Posterior vena cava (tissue), 2 donors: ENCODE measurements around the gene PCDHAC2. TPM values are rescaled to one million over a fixed set of nuclear protein-coding genes. Genes with fewer than 3 reads are reported as not detected.

Source experiments
- DNase-seq: peaks from one replicate; pipeline ENCODE4 v3.0.0-alpha.2; 2020; ENCODE audit warnings: low spot score
- intact Hi-C, 2 donors: fragments of 100-400 bp; cut with DNase I; formaldehyde crosslinking; loops; one replicate each; pipeline versions ENCODE4 v1.14.1 to v1.14.2; 2022 to 2023
- total RNA-seq, 2 donors: library from RNA; stranded (reverse); fragmentation: NEBNext Ultra II Directional; extraction: Animal tissue kit (Norgen Biotek cat#: 25700); gene quantifications; one replicate each; pipeline ENCODE4 v1.2.1, GENCODE V29; 2021
- donor health status: DM: yes; HTN: yes; CAD: no.
- donor health status: DM: yes; HTN: yes; CAD: no.

PCDHAC2 gene
- total RNA-seq, 2 donors from 2014 or later, result 0.32 to 0.33 TPM

- no peak for DNase-seq
- intact Hi-C loops, result no loop called here
Observed at GRCh38 chr5:140978983-140979382, 12.7 kb downstream of the PCDHAC2 start.

DNA sequence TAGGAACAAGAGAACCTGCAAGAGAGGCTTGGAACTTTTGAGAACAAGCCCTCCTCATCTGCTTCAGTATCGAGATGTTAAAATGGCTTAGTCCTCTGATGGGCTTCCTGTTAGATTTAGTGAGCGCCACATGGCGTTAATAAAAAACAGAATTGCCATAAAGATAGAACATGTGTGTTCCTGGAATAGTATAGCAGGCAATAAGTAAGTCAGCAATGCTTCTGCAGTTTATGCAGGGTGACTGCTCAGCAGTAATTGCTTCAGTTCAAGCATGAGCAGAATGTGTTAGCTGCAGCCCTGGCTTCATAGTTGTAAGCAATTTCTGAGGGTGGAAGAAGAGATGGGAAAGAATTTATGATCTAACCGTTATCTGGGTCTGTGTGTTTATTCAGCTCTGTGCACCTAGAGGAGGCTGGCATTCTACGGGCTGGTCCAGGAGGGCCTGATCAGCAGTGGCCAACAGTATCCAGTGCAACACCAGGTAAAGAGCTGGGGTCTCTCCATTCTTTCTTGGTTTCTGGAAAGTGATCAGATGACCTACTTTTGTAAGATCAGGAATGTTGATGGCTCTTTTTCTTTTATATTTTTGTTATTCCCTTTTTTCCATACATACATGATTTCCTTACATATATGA is 15.9 kb downstream of the PCDHAC2 start:
- intact Hi-C loops, result loop anchor here in 1 of 2 donors (5.0 kb wide), 1 partner anchor 665 kb away; no protein-coding TSS in a partner anchor
- no peak for DNase-seq

- intact Hi-C loops, result no loop called here
- no peak for DNase-seq
Observed at GRCh38 chr5:140986117-140986521, 19.8 kb downstream of the PCDHAC2 start.

- DNase-seq, result no peak
- intact Hi-C loops, result no loop called here
Observed at GRCh38 chr5:140988100-140988499, 21.8 kb downstream of the PCDHAC2 start.

DNA sequence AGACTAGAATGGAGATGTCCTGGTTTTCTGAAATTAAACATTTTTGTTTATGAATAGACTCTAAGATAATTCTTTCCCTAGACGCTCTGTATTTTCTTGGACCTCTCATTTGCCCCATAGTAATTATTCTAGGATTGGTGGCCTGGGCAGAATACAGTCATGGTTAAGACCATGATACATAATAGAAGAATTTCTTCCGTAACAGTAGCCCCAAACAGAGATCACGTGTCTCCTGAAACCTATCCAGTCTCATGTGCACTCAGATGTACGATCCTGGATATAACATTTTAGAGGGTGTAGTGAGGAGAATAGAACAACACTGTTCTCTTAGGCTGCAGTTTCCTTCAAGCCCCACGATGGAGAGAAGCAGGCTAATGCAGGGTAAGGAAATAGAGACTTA is 22.3 kb downstream of the PCDHAC2 start:
- intact Hi-C loops, result no loop called here
- no peak for DNase-seq

DNA sequence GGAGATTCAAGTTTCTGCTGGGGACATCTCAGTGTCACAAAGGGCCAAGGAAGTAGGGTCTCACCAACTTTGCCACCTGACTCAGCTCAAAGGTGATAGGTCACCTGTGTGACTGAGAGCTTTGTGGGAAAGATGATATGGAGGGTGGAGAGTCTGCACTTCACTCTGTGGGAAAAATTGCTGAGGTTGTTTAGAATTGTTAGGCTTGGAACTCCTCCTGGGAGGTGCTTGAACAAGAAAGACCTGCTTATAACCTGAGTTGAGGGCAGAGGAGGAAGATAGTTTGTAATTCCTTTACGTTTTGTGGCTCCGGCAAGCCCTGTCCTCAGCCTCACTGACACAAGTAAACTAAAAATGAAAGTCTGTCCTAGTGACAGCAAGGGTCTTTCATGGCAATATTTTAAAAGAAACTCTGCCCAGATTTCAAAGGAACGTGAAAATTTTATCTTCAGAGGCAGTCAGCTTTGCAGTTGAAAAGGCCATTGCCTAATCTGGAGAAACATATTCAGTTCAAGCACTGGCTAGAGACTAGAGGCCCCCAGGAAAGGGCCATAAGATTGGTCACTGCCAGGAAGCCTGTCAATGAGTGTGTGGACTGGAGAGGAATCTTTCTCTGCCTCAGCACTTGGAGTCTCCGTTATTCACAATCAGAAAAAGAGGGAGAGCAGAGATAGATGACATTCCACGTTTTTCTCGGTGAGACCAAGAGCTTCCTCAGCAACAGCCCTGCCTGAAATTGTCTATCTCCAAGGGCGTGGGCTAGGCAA is 23.2 kb downstream of the PCDHAC2 start:
- intact Hi-C loops, result no loop called here

DNA sequence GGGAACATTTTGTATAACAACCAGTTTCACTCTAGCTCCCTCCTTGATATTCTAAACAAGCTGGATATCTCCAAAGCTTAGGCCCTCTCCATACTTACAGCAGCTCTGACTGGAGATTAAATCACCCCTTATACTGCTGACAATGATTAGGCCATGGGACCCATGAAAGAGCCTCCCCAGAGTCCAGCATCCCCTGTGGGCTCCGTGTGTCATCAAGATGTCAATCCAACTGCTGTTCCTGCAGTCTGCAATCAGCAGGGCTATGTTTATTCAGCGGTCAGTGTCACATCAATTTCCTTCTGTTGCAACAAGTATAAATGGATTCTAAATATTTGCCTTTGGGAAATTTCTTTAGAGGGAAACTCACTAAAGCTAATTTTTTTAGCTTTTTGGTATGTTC is 26.6 kb downstream of the PCDHAC2 start:
- intact Hi-C loops, result no loop called here
- no peak for DNase-seq

More for the DNA sequence above, 23.2 kb downstream of the PCDHAC2 start:
- DNase-seq, result no peak

- no peak for DNase-seq
- intact Hi-C loops, result no loop called here
Observed at GRCh38 chr5:140996060-140996459, 29.8 kb downstream of the PCDHAC2 start.

DNA sequence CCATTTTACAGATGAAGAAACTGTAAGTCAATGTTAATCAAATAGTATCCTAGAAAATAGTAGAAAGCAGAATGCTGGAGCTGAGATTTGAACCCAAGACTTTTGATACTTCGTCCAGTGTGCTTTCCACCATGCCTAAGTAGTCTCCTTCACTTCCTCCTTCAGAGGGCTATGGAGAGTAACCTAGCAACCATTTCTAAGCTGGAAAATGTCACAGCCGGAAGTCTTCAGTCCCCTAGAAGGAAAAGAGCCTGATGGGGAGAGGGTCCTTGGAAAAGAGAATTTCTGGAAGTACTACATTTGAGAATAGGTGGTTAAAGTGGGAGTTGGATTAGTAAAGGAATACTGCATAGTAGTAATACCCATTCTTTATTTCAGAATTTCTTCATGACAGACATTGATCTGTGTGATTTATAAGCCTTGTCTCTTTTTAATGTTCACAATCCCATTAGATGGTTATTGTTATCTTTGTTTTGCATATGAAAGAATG is 32.7 kb downstream of the PCDHAC2 start:
- DNase-seq, result no peak
- intact Hi-C loops, result no loop called here

DNA sequence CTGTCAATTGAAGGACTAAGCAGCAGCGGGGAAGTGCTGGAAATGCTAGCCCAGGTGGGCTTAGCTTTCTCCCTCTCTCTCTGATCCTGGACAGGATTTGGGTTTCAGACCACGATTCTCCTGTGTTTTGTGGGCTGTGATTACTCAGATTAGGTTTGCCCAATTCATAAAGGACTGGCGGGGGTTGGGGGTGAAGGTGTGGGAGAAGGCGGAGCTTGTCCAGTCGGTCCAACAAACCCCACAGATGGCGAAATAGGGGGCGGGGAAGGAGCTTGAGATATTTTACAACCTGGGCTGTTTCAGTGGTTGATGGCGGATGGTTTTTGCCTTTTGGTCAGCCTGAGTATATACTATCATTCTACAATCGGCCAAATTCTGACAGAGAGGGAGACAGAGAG is 35.2 kb downstream of the PCDHAC2 start:
- intact Hi-C loops, result no loop called here
- DNase-seq, result no peak

DNA sequence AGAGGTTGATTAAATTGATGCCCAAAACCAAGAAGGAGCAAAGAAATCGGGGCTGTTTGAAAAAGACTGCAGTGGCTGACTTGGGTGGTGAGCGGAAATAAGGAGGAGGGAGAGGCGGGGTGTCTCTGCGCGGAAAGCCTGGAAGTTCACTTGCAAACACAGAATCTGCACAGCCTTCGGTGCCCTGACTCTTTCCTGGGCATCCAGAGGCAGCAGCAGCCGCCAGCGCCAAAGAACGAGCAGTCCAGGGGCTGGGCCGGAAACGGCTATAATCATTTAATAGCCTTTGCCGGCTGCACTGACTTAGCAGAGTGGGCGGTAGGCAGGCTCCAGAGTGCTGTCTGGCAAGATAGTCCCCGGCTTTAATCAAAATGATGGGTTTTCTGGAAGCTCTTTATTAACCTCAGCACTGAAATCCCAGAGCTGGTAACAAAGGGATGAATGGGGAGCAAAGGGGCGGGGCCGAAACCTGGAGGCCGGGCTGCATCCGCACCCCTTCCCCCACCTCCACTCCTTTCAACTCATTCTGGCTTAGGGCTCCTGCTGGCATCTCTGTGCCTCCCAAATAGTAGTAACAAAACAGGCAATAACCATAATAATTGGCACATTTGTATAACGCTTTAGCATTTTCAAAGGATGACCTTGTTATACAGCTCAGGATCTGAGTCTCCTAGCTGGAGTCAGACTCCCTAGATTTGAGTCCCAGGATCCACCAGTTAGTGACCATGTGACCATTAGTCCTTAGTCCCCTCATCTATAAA is 35.7 kb downstream of the PCDHAC2 start:
- intact Hi-C loops, result no loop called here
- no peak for DNase-seq

DNA sequence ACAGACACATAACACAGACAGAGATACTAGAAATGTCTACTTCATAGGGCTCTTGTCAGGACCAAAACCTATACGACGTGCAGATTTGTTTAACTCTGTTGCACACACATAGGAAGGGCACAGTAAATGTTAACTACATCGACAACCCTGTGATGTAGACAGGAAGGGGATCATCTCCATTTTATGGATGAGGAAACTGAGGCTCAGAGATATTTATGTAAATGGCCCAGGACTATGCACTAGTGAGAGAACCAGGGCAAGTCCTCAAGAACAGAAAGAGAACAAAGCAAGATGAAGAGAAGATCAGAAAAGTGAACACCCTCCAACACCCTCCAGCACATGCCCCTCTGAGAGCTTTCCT is 36.3 kb downstream of the PCDHAC2 start:
- no peak for DNase-seq
- intact Hi-C loops, result no loop called here

GRCh38 chr5:141003031-141003430 is 36.8 kb downstream of the PCDHAC2 start:
- intact Hi-C loops, result no loop called here
- no peak for DNase-seq

GRCh38 chr5:141003791-141004611 is 37.7 kb downstream of the PCDHAC2 start:
- no peak for DNase-seq

GRCh38 chr5:141007791-141008190 is 41.5 kb downstream of the PCDHAC2 start:
- intact Hi-C loops, result no loop called here

More at GRCh38 chr5:141003791-141004611, 37.7 kb downstream of the PCDHAC2 start:
- intact Hi-C loops, result no loop called here

GRCh38 chr5:141010047-141010793 is 43.9 kb downstream of the PCDHAC2 start:
- DNase-seq, result no peak
- intact Hi-C loops, result no loop called here

More at GRCh38 chr5:141007791-141008190, 41.5 kb downstream of the PCDHAC2 start:
- no peak for DNase-seq

- no peak for DNase-seq
- intact Hi-C loops, result no loop called here
Observed at GRCh38 chr5:141017943-141018342, 51.7 kb downstream of the PCDHAC2 start.
